GM23338 (cell line): Measurements from ENCODE around the gene PLEKHG5. TPM values are rescaled to one million over a fixed set of nuclear protein-coding genes. Genes with fewer than 3 reads are reported as not detected.

Experiments
- ATAC-seq: fragments of 200-7000 bp; cut with Tn5 transposase; 3 replicates; pipeline ENCODE4 v1.9.1; 2020
- DNase-seq: peaks from one replicate; pipeline ENCODE4 v3.0.0-alpha.2; 2015; ENCODE audit warnings: low spot score
- H2AFZ ChIP-seq: fragments of 200-600 bp; sonication (generic); 2 replicates; pipeline ENCODE4 v1.8.0; 2016; ENCODE audit warnings: antibody characterized with exemption, mild to moderate bottlenecking, moderate library complexity
- H3F3A ChIP-seq: fragments of 200-600 bp; sonication (generic); replicated peaks from 2 replicates; pipeline ENCODE4 v1.8.0; 2017; ENCODE audit warnings: antibody characterized with exemption, mixed run types, low read depth
- H3K27ac ChIP-seq: fragments of 200-600 bp; sonication (generic); 2 replicates; pipeline ENCODE4 v1.6.1; 2016; ENCODE audit warnings: low read depth
- H3K27me3 ChIP-seq: fragments of 200-600 bp; sonication (generic); 2 replicates; pipeline ENCODE4 v1.8.0; 2016; ENCODE audit warnings: mild to moderate bottlenecking, mixed run types, moderate library complexity; ENCODE audit not compliant: insufficient read depth
- H3K36me3 ChIP-seq: fragments of 200-600 bp; sonication (generic); 2 replicates; pipeline ENCODE4 v1.8.0; 2016; ENCODE audit warnings: mild to moderate bottlenecking; ENCODE audit not compliant: insufficient read depth
- H3K4me1 ChIP-seq: fragments of 200-600 bp; sonication (generic); 2 replicates; pipeline ENCODE4 v1.8.0; 2016; ENCODE audit warnings: mild to moderate bottlenecking, moderate library complexity; ENCODE audit not compliant: insufficient read depth
- H3K4me2 ChIP-seq: fragments of 200-600 bp; sonication (generic); 2 replicates; pipeline ENCODE4 v1.7.1; 2017; ENCODE audit warnings: mixed run types
- H3K4me3 ChIP-seq: fragments of 200-600 bp; sonication (generic); 2 replicates; pipeline ENCODE4 v1.6.1; 2016; ENCODE audit warnings: mixed run types
- H3K79me2 ChIP-seq: fragments of 200-600 bp; sonication (generic); replicated peaks from 2 replicates; pipeline ENCODE4 v1.8.0; 2017; ENCODE audit warnings: mild to moderate bottlenecking; ENCODE audit not compliant: insufficient read depth
- H3K9me2 ChIP-seq: fragments of 200-600 bp; sonication (generic); 2 replicates; pipeline ENCODE4 v1.8.0; 2017; ENCODE audit not compliant: insufficient read depth
- H4K20me1 ChIP-seq: fragments of 200-600 bp; sonication (generic); replicated peaks from 2 replicates; pipeline ENCODE4 v1.8.0; 2017; ENCODE audit warnings: mild to moderate bottlenecking; ENCODE audit not compliant: insufficient read depth
- H3K27ac Mint-ChIP-seq: 2 replicates; pipeline ENCODE4 v1.8.0; 2020; ENCODE audit warnings: inconsistent platforms, mild to moderate bottlenecking, moderate library complexity, mixed read lengths
- H3K27me3 Mint-ChIP-seq: 3 replicates; pipeline ENCODE4 v1.8.0; 2022; ENCODE audit warnings: low read depth, mild to moderate bottlenecking, moderate library complexity, mixed read lengths, inconsistent platforms; ENCODE audit not compliant: insufficient read depth, poor library complexity
- H3K36me3 Mint-ChIP-seq: 3 replicates; pipeline ENCODE4 v1.8.0; 2021; ENCODE audit warnings: low read depth, mild to moderate bottlenecking, inconsistent platforms, moderate library complexity, mixed read lengths
- H3K4me1 Mint-ChIP-seq: 3 replicates; pipeline ENCODE4 v1.8.0; 2020; ENCODE audit warnings: mild to moderate bottlenecking, inconsistent platforms, mixed read lengths
- H3K4me3 Mint-ChIP-seq: 3 replicates; pipeline ENCODE4 v1.8.0; 2021; ENCODE audit warnings: moderate library complexity, mild to moderate bottlenecking, inconsistent platforms, mixed read lengths
- H3K9me3 Mint-ChIP-seq: 3 replicates; pipeline ENCODE4 v1.8.0; 2020; ENCODE audit warnings: moderate library complexity, mild to moderate bottlenecking, inconsistent platforms, mixed read lengths
- CREB1 ChIP-seq: fragments of 250-450 bp; sonication (Bioruptor Pico); IDR thresholded peaks from 2 replicates; pipeline ENCODE4 v1.5.0; 2020; ENCODE audit warnings: low read depth, mild to moderate bottlenecking, moderate library complexity
- CTCF ChIP-seq, 2 experiments: fragments of 200-600 bp in 1 of 2; sonication (generic) in 1 of 2; conservative IDR thresholded peaks; 2 replicates each; pipeline versions ENCODE4 v1.5.1 to v1.6.1; 2016 to 2017; ENCODE audit warnings: antibody characterized with exemption in 2 of 2, low read depth in 2 of 2, mild to moderate bottlenecking in 2 of 2, moderate library complexity in 1 of 2
- ETS1 ChIP-seq: IDR thresholded peaks from 2 replicates; pipeline ENCODE4 v1.6.1; 2016; ENCODE audit warnings: antibody characterized with exemption
- EZH2 ChIP-seq: fragments of 200-600 bp; sonication (generic); IDR thresholded peaks from one replicate; pipeline ENCODE4 v1.8.0; 2017; ENCODE audit warnings: antibody characterized with exemption, mild to moderate bottlenecking, low read depth; ENCODE audit not compliant: unreplicated experiment
- EZH2phosphoT487 ChIP-seq: fragments of 200-600 bp; sonication (generic); IDR thresholded peaks from one replicate; pipeline ENCODE4 v1.8.1; 2018; ENCODE audit warnings: antibody characterized with exemption; ENCODE audit not compliant: unreplicated experiment
- JUNB ChIP-seq: IDR thresholded peaks from one replicate; pipeline ENCODE4 v1.6.1; 2016; ENCODE audit warnings: antibody characterized with exemption; ENCODE audit not compliant: unreplicated experiment
- NANOG ChIP-seq: IDR thresholded peaks from 2 replicates; pipeline ENCODE4 v1.6.1; 2016; ENCODE audit warnings: antibody characterized with exemption, borderline replicate concordance
- POLR2AphosphoS5 ChIP-seq: IDR thresholded peaks from 2 replicates; pipeline ENCODE4 v1.6.1; 2016; ENCODE audit warnings: antibody characterized with exemption, low read depth
- REST ChIP-seq: IDR thresholded peaks from one replicate; pipeline ENCODE4 v1.6.1; 2018; ENCODE audit warnings: antibody characterized with exemption; ENCODE audit not compliant: unreplicated experiment
- STAT1 ChIP-seq: IDR thresholded peaks from one replicate; pipeline ENCODE4 v1.6.1; 2016; ENCODE audit warnings: antibody characterized with exemption; ENCODE audit not compliant: unreplicated experiment
- ZNF114 ChIP-seq: fragments of 250-450 bp; sonication (Bioruptor Pico); IDR thresholded peaks from 2 replicates; pipeline ENCODE4 v1.5.0; 2020; ENCODE audit warnings: mild to moderate bottlenecking, moderate library complexity
- ZNF331 ChIP-seq: fragments of 250-450 bp; sonication (Bioruptor Pico); IDR thresholded peaks from 2 replicates; pipeline ENCODE4 v1.5.0; 2020; ENCODE audit warnings: low read depth, mild to moderate bottlenecking, moderate library complexity
- ZNF462 ChIP-seq: fragments of 250-450 bp; sonication (Bioruptor Pico); IDR thresholded peaks from 2 replicates; pipeline ENCODE4 v1.5.0; 2020; ENCODE audit warnings: mild to moderate bottlenecking, moderate library complexity
- polyA plus RNA-seq: library from polyadenylated mRNA; unstranded; fragments of >200 nt; fragmentation: Nextera tagmentation; extraction: Ambion mirVana; gene quantifications from 2 replicates; pipeline ENCODE4 v1.2.1, GENCODE V29; 2016
- total RNA-seq: library from RNA; depleted of rRNA; stranded (reverse); fragments of >200 nt; shearing (Covaris generic); gene quantifications from 2 replicates; pipeline ENCODE4 v1.2.3, GENCODE V29; 2014

Gene PLEKHG5
- total and polyA plus RNA-seq, 2 experiments from 2014 or later = 9.0 to 26.4 TPM

GRCh38 chr1:6427441-6428390, 63.8 kb downstream of the PLEKHG5 start:
- DNase-seq (no peak), ATAC-seq (no peak)
- Histone ChIP-seq H4K20me1 (no peaks in the 10 kb centered on the region), H3K27me3 (peaks cover 47% of the 10 kb centered on the region), H3K4me1 (no peaks in the 10 kb centered on the region; the same call in 1 of the 2 replicates), H3K4me3 (no peak overlapping the region), H3F3A (0 out of 2 replicates have a peak, but pooled peaks cover 12% of the 10 kb centered on the region), H3K79me2 (no peaks in the 10 kb centered on the region), H3K9me2 (no peaks in the 10 kb centered on the region), H3K27ac (no peak overlapping the region), H3K4me2 (no peak overlapping the region), H3K36me3 (no peaks in the 10 kb centered on the region), H2AFZ (no peak overlapping the region)
- Mint-ChIP-seq H3K36me3 (no peaks in the 10 kb centered on the region), H3K27ac (no peak overlapping the region), H3K4me1 (peaks cover 23% of the 10 kb centered on the region; the same call in 2 of the 3 replicates), H3K4me3 (no peak overlapping the region), H3K9me3 (no peaks in the 10 kb centered on the region), H3K27me3 (peaks cover 57% of the 10 kb centered on the region)
- TF ChIP-seq REST (no peak), JUNB (no peak), POLR2AphosphoS5 (no peak), ZNF462 (CRISPR knock-in tag) (no peak), CTCF (conservative IDR thresholded peaks at IDR 0.05; ENCODE audit: low read depth in 2 of 2) (no peak), EZH2phosphoT487 (no peak), CREB1 (CRISPR knock-in tag) (no peak), STAT1 (no peak), EZH2 (no peak), ZNF114 (no peak), NANOG (no peak), ETS1 (no peak), ZNF331 (CRISPR knock-in tag) (no peak)
